ENCODE measurements around the gene PCBP3. TPM values are rescaled to one million over a fixed set of nuclear protein-coding genes. Genes with fewer than 3 reads are reported as not detected.

The PCBP3 gene
- total and polyA plus RNA-seq, 2 of the 8 experiments (the other 6 are each of a cell fraction or from before 2014, with no cell fraction given) = 3.5 to 6.3 TPM

GRCh38 chr21:45718413-45718812, 74.9 kb downstream of the PCBP3 start:
- TF ChIP-seq POLR2A (IDR thresholded peaks at IDR 0.05; ENCODE audit: control extremely low read depth in 1 of 2, low read depth in 2 of 2, low read length in 2 of 2) (no peak), MAFK (IDR thresholded peaks at IDR 0.05; ENCODE audit: low read depth, low read length) (no peak), NANOG (IDR thresholded peaks at IDR 0.05; ENCODE audit: insufficient read depth, low read depth, low read length, poor library complexity, severe bottlenecking) (no peak), TAF7 (optimal IDR thresholded peaks at IDR 0.05; ENCODE audit: borderline replicate concordance, low read depth, low read length) (no peak)
- Histone ChIP-seq H3K79me2 (ENCODE audit: control insufficient read depth in 1 of 2, insufficient read depth in 2 of 2, low read length in 2 of 2) (no peaks in the 10 kb centered on the region), H3K23ac (ENCODE audit: insufficient read length) (no peak overlapping the region), H2BK120ac (replicated peaks; ENCODE audit: low read depth, low read length) (no peak overlapping the region), H3K36me3 (ENCODE audit: control insufficient read depth in 2 of 4, insufficient read depth in 4 of 4, low read length in 3 of 4) (no peaks in the 10 kb centered on the region), H3K27me3 (replicated peaks in 1 of 4; ENCODE audit: control insufficient read depth in 3 of 4, extremely low read depth in 1 of 4, insufficient read depth in 3 of 4, low read length in 3 of 4) (no peaks in the 10 kb centered on the region; a peak in 1 of 7 replicates), H2AFZ (ENCODE audit: low read length) (no peak overlapping the region), H3K27ac (ENCODE audit: low read depth, low read length) (no peak overlapping the region), H3K56ac (replicated peaks; ENCODE audit: insufficient read length, low read depth, low read length) (no peak overlapping the region), H4K5ac (ENCODE audit: insufficient read length, low read depth, low read length) (no peak overlapping the region), H2AK5ac (ENCODE audit: low read depth, low read length) (no peak overlapping the region), H4K8ac (ENCODE audit: extremely low read depth, insufficient read depth, low read length) (no peak overlapping the region), H3K18ac (ENCODE audit: extremely low read depth, low read length) (no peak overlapping the region), H3K4me3 (ENCODE audit: extremely low read depth in 1 of 4, insufficient read depth in 2 of 4, low read depth in 3 of 4, low read length in 4 of 4) (no peak overlapping the region), H2BK12ac (ENCODE audit: low read depth, low read length) (no peak overlapping the region), H2BK5ac (ENCODE audit: low read depth, low read length) (no peak overlapping the region), H2BK20ac (ENCODE audit: low read length) (no peak overlapping the region), H4K91ac (replicated peaks; ENCODE audit: insufficient read length, low read length) (no peak overlapping the region), H3K4me1 (replicated peaks in 1 of 4; ENCODE audit: control insufficient read depth in 3 of 4, insufficient read depth in 4 of 4, low read length in 3 of 4) (no peaks in the 10 kb centered on the region), H3K9ac (replicated peaks in 1 of 4; ENCODE audit: extremely low read depth in 1 of 4, low read depth in 3 of 4, low read length in 3 of 4) (no peak overlapping the region), H3K9me3 (ENCODE audit: insufficient read depth in 2 of 2, low read depth in 1 of 2, low read length in 1 of 2) (no peaks in the 10 kb centered on the region), H3K4me2 (ENCODE audit: insufficient read depth in 1 of 2, low read depth in 2 of 2, low read length in 2 of 2) (no peak overlapping the region), H3K23me2 (ENCODE audit: low read depth, low read length) (no peaks in the 10 kb centered on the region; the same call in 1 of the 2 replicates), H3K4ac (replicated peaks; ENCODE audit: insufficient read length, low read depth, low read length) (no peak overlapping the region), H2BK15ac (ENCODE audit: low read length) (no peak overlapping the region), H3K79me1 (ENCODE audit: low read depth, low read length) (no peaks in the 10 kb centered on the region), H3K14ac (ENCODE audit: insufficient read length) (no peak overlapping the region), H4K20me1 (replicated peaks in 1 of 2; ENCODE audit: control insufficient read depth in 1 of 2, insufficient read depth in 2 of 2, low read length in 2 of 2) (no peaks in the 10 kb centered on the region)
- POLR2A ChIA-PET (ENCODE audit: partially characterized antibody) = interaction anchor here (0.8 kb wide), 1 partner anchor 30 kb away, joined by 3 read pairs; no protein-coding TSS in a partner anchor
- no peak for DNase-seq (ENCODE audit: low read depth in 1 of 2, low spot score in 2 of 2)
- FAIRE-seq = no peak
- CTCF ChIA-PET (ENCODE audit: partially characterized antibody) = interaction anchor here (1.0 to 1.2 kb wide), 3 partner anchors 12 to 147 kb away, joined by 3 to 4 read pairs (median 3); no protein-coding TSS in a partner anchor
- WGBS, 2 experiments (ENCODE audit: extremely low coverage in 1 of 2, insufficient coverage in 1 of 2, insufficient read length in 1 of 2, insufficient replicate concordance in 2 of 2, low coverage in 1 of 2, low lambda C conversion rate in 2 of 2, missing lambda C conversion rate in 1 of 2) = 91% methylated on average over 5 of the region's 5 CpGs; no CpG with 5 or more reads in 1 of the 2 experiments
